Heart right ventricle (tissue), 16 donors: Measurements from ENCODE around the gene CSAD. TPM values are rescaled to one million over a fixed set of nuclear protein-coding genes. Genes with fewer than 3 reads are reported as not detected.
"Not testable (repeated sequence)": the region's sequence is repeated elsewhere in the genome, so short reads cannot be mapped to it uniquely, and the experiment has no call there.

ENCODE experiments used
- ATAC-seq, 8 donors: fragments of 200-7000 bp; cut with Tn5 transposase; one replicate each; pipeline ENCODE4 v1.9.1; 2020; ENCODE audit warnings: mild to moderate bottlenecking in 8 of 8, moderate library complexity in 8 of 8, moderate number of reproducible peaks in 1 of 8
- DNase-seq, 2 donors: peaks; one replicate each; pipeline ENCODE4 v3.0.0-alpha.2; 2020
- H3K27ac ChIP-seq, 10 donors: fragments of 200-600 bp; sonication (generic) in 2 of 10; one replicate each; pipeline versions ENCODE4 v1.5.0 to v1.8.0; 2020 to 2022; ENCODE audit warnings: mild to moderate bottlenecking in 3 of 10
- H3K27me3 ChIP-seq, 7 donors: fragments of 200-600 bp; one replicate each; pipeline ENCODE4 v1.8.0; 2021 to 2022; ENCODE audit warnings: mild to moderate bottlenecking in 2 of 7
- H3K36me3 ChIP-seq, 9 donors: fragments of 200-600 bp; sonication (generic) in 1 of 9; one replicate each; pipeline versions ENCODE4 v1.5.0 to v1.8.0; 2020 to 2022; ENCODE audit warnings: mild to moderate bottlenecking in 2 of 9
- H3K4me1 ChIP-seq, 9 donors: fragments of 200-600 bp; sonication (generic) in 1 of 9; one replicate each; pipeline versions ENCODE4 v1.5.0 to v1.8.0; 2020 to 2022; ENCODE audit warnings: mild to moderate bottlenecking in 4 of 9
- H3K4me3 ChIP-seq, 10 donors: fragments of 200-600 bp; sonication (generic) in 2 of 10; one replicate each; pipeline versions ENCODE4 v1.5.0 to v1.8.0; 2020 to 2022; ENCODE audit warnings: mild to moderate bottlenecking in 7 of 10, moderate library complexity in 2 of 10
- H3K9me3 ChIP-seq, 11 donors: fragments of 200-600 bp in 10 of 11; sonication (generic) in 2 of 11; one replicate each; pipeline versions ENCODE4 v1.5.0 to v1.8.0; 2013 to 2022; ENCODE audit warnings: mild to moderate bottlenecking in 2 of 11, control low read depth in 1 of 11, moderate library complexity in 1 of 11
- CTCF ChIP-seq, 9 donors: fragments of 200-600 bp; sonication (generic) in 2 of 9; IDR thresholded peaks; one replicate each; pipeline versions ENCODE4 v1.5.0 to v1.8.0; 2021 to 2022; ENCODE audit warnings: antibody characterized with exemption in 9 of 9, mild to moderate bottlenecking in 5 of 9, moderate library complexity in 1 of 9
- WGBS, 2 donors: extraction: QIAGEN DNeasy Blood & Tissue Kit; methylation state at CpG; one replicate each; pipeline ENCODE4 v1.1.7; 2013; ENCODE audit warnings: inconsistent platforms in 1 of 2; 5-methylcytosine and 5-hydroxymethylcytosine counted together
- intact Hi-C, 10 donors: fragments of 100-400 bp; cut with DNase I; formaldehyde crosslinking; loops; one replicate each; pipeline versions ENCODE4 v1.11.1 to v1.14.2; 2022
- polyA plus RNA-seq, 2 donors: library from polyadenylated mRNA; stranded (reverse); fragments of 200-250 nt; gene quantifications; one replicate each; pipeline ENCODE4 v1.2.3, GENCODE V29; 2013
- total RNA-seq, 10 donors: library from RNA; stranded (reverse); fragmentation: NEBNext Ultra II Directional in 3 of 10; extraction: Animal tissue kit (Norgen Biotek cat#: 25700) in 3 of 10; gene quantifications; one replicate each; pipeline versions ENCODE4 v1.2.1 to v1.2.4, GENCODE V29; 2021 to 2023
- donor health status: Arrhythmogenic right ventricular cardiomyopathy.
- donor health status: ischemic (EF 13 %, LVEDD 7.1; RV severe dilation, severe dysfunction).
- donor health status: healthy with polysubstance abuse.
- donor health status: DM: no; HTN: yes; CAD: no.
- donor health status: DM: no; HTN: no; CAD: no.
- donor health status: ischemic (EF 25% LVEDD 6.9; RV normal size, moderate dysfunction).
- donor health status: ischemic (EF 25% LVEDD 5.7; RV mildly dilated, moderate dysfunction).
- donor health status: healthy.
- donor health status: DM: yes; HTN: yes; CAD: no.
- donor health status: Ischemic cardiomyopathy.
- donor health status: ischemic (EF 35%, LVEDD 5.7; RV mildly dilated, moderate dysfunction).
- donor health status: nonischemic (EF 11% LVEDD 7.7; RV severe dilation, severe dysfunction).
- donor health status: DM: yes; HTN: yes; CAD: no.
- donor health status: PGD.
- donor health status: ischemic (EF 29% LVEDD 5.4; RV normal size, mild dysfunction).
- donor health status: nonischemic (EF 23%, LVEDD 6.1; RV moderate dilation, normal function).

Gene CSAD
- total and polyA plus RNA-seq, 12 donors: 8.0 to 76.4 (median 9.5) TPM

- intact Hi-C loops: loop anchor here in 2 of 10 donors (5.0 to 10.0 kb wide), 2 partner anchors 37 to 60 kb away; no protein-coding TSS in a partner anchor
- WGBS, 2 donors: 87 to 88% methylated on average over 33 of the region's 33 CpGs
- peak in 4 of 8 donors; percentile 7 to 56 (median 15) for ATAC-seq
- H3K9me3 ChIP-seq: no peaks in the 10 kb centered on the region
- DNase-seq: no peak
- no peaks in the 10 kb centered on the region for H3K36me3 ChIP-seq
- H3K4me3 ChIP-seq: no peak overlapping the region
- H3K27me3 ChIP-seq: no peaks in the 10 kb centered on the region
- H3K4me1 ChIP-seq: peaks cover 0 to 14% (median 3%) of the 10 kb centered on the region in 9 donors
- TF ChIP-seq CTCF (IDR thresholded peaks at IDR 0.05): no peak
- H3K27ac ChIP-seq: peak overlapping the region in 8 of 10 donors; percentile 43 to 89 (median 81)
These were observed 65.4 kb downstream of the CSAD start for GRCh38 chr12:53115112-53115890.

- Histone ChIP-seq H3K4me1 (peaks cover 0 to 14% (median 3%) of the 10 kb centered on the region in 9 donors), H3K36me3 (no peaks in the 10 kb centered on the region), H3K9me3 (no peaks in the 10 kb centered on the region), H3K27me3 (no peaks in the 10 kb centered on the region), H3K4me3 (no peak overlapping the region), H3K27ac (peak overlapping the region in 1 of 10 donors; percentile 82)
- no peak for TF ChIP-seq CTCF (IDR thresholded peaks at IDR 0.05)
- intact Hi-C loops: loop anchor here in 1 of 10 donors (10.0 kb wide), 1 partner anchor 61 kb away; no protein-coding TSS in a partner anchor
- DNase-seq: no peak
- ATAC-seq: no peak
These were observed 66.8 kb downstream of the CSAD start for GRCh38 chr12:53113951-53114350.

GRCh38 chr12:53113136-53113705, 67.5 kb downstream of the CSAD start:
- no peaks in the 10 kb centered on the region for H3K9me3 ChIP-seq
- ATAC-seq (no peak), DNase-seq (no peak)
- no peaks in the 10 kb centered on the region for H3K27me3 ChIP-seq
- H3K4me1 ChIP-seq: peaks cover 0 to 19% (median 3%) of the 10 kb centered on the region in 9 donors
- H3K4me3 ChIP-seq: no peak overlapping the region
- intact Hi-C loops: loop anchor here in 1 of 10 donors (10.0 kb wide), 1 partner anchor 62 kb away; no protein-coding TSS in a partner anchor
- TF ChIP-seq CTCF (IDR thresholded peaks at IDR 0.05): no peak
- H3K27ac ChIP-seq: peak overlapping the region in 1 of 10 donors; percentile 15
- 81 to 82% methylated on average over 12 of the region's 12 CpGs for WGBS, 2 donors
- no peaks in the 10 kb centered on the region for H3K36me3 ChIP-seq

GRCh38 chr12:53112431-53112830, 68.3 kb downstream of the CSAD start:
- not testable (repeated sequence) for H3K4me3 ChIP-seq, H3K27ac ChIP-seq, DNase-seq, ATAC-seq, H3K9me3 ChIP-seq, H3K36me3 ChIP-seq, H3K27me3 ChIP-seq
- intact Hi-C loops: loop anchor here in 1 of 10 donors (10.0 kb wide), 1 partner anchor 62 kb away; no protein-coding TSS in a partner anchor
- H3K4me1 ChIP-seq: peaks cover 0 to 26% (median 3%) of the 10 kb centered on the region in 9 donors
- WGBS, 2 donors: 91 to 96% methylated on average over 7 of the region's 7 CpGs

Other genes with a start within 250 kb of the CSAD start
- 10 to 100 TPM in 1 of 10 donors, 1 to 10 TPM in 9; 2.8 to 20.9 (median 6.4) TPM for gene KRT18, start 231.8 kb downstream of the CSAD start, total RNA-seq
- gene KRT18, start 231.8 kb downstream of the CSAD start, polyA plus RNA-seq: 10 to 100 TPM in 1 of 2 donors, 1 to 10 TPM in 1; 7.8 to 13.1 TPM
- gene EIF4B, start 174.5 kb downstream of the CSAD start, total RNA-seq: 100 to 1,000 TPM; 364 to 477 (median 431) TPM
- gene EIF4B, start 174.5 kb downstream of the CSAD start, polyA plus RNA-seq: 10 to 100 TPM; 53.2 to 63.5 TPM
- 100 to 1,000 TPM in 3 of 10 donors, 10 to 100 TPM in 7; 60.6 to 139 (median 77.1) TPM for gene TNS2, start 130.9 kb downstream of the CSAD start, total RNA-seq
- gene TNS2, start 130.9 kb downstream of the CSAD start, polyA plus RNA-seq: 100 to 1,000 TPM in 1 of 2 donors, 10 to 100 TPM in 1; 68.1 to 364 TPM
- gene SPRYD3, start 101.5 kb downstream of the CSAD start, total RNA-seq: 10 to 100 TPM; 40.9 to 63.0 (median 47.4) TPM
- 10 to 100 TPM; 20.5 to 63.9 TPM for gene SPRYD3, start 101.5 kb downstream of the CSAD start, polyA plus RNA-seq
- 10 to 100 TPM; 27.0 to 75.6 (median 37.7) TPM for gene IGFBP6, start 83.3 kb downstream of the CSAD start, total RNA-seq
- gene IGFBP6, start 83.3 kb downstream of the CSAD start, polyA plus RNA-seq: 100 to 1,000 TPM in 1 of 2 donors, 10 to 100 TPM in 1; 61.5 to 182 TPM
- gene SOAT2, start 77.4 kb downstream of the CSAD start, total RNA-seq: not detected
- gene SOAT2, start 77.4 kb downstream of the CSAD start, polyA plus RNA-seq: under 1 TPM in 1 of 2 donors, not detected in 1; 0.03 TPM
- 10 to 100 TPM; 13.8 to 28.9 (median 20.4) TPM for gene ZNF740, start 203 bp downstream of the CSAD start, total RNA-seq
- gene ZNF740, start 203 bp downstream of the CSAD start, polyA plus RNA-seq: 1 to 10 TPM; 2.7 to 8.2 TPM
- gene ITGB7, start 26.3 kb upstream of the CSAD start, total RNA-seq: 1 to 10 TPM in 7 of 10 donors, under 1 TPM in 3; 0.56 to 8.4 (median 1.1) TPM
- under 1 TPM; 0.55 to 0.73 TPM for gene ITGB7, start 26.3 kb upstream of the CSAD start, polyA plus RNA-seq
- gene RARG, start 51.3 kb upstream of the CSAD start, total RNA-seq: 10 to 100 TPM in 8 of 10 donors, 1 to 10 TPM in 2; 7.0 to 21.7 (median 13.9) TPM
- 10 to 100 TPM in 1 of 2 donors, 1 to 10 TPM in 1; 7.8 to 11.7 TPM for gene RARG, start 51.3 kb upstream of the CSAD start, polyA plus RNA-seq
- 1 to 10 TPM in 2 of 10 donors, under 1 TPM in 8; 0.04 to 3.1 (median 0.36) TPM for gene ESPL1, start 87.4 kb upstream of the CSAD start, total RNA-seq
- under 1 TPM; 0.13 to 0.29 TPM for gene ESPL1, start 87.4 kb upstream of the CSAD start, polyA plus RNA-seq
- 100 to 1,000 TPM; 307 to 413 (median 339) TPM for gene PFDN5, start 114.6 kb upstream of the CSAD start, total RNA-seq
- 1,000 to 10,000 TPM in 1 of 2 donors, 100 to 1,000 TPM in 1; 658 to 1,216 TPM for gene PFDN5, start 114.6 kb upstream of the CSAD start, polyA plus RNA-seq
- 10 to 100 TPM; 26.8 to 40.1 (median 36.0) TPM for gene MYG1, start 118.8 kb upstream of the CSAD start, total RNA-seq
- gene MYG1, start 118.8 kb upstream of the CSAD start, polyA plus RNA-seq: 100 to 1,000 TPM in 1 of 2 donors, 10 to 100 TPM in 1; 69.4 to 115 TPM
- 10 to 100 TPM; 33.5 to 42.2 (median 34.9) TPM for gene AAAS, start 140.7 kb upstream of the CSAD start, total RNA-seq
- gene AAAS, start 140.7 kb upstream of the CSAD start, polyA plus RNA-seq: 10 to 100 TPM; 33.9 to 52.8 TPM
- gene SP7, start 155.4 kb upstream of the CSAD start, total RNA-seq: not detected
- not detected for gene SP7, start 155.4 kb upstream of the CSAD start, polyA plus RNA-seq
- gene SP1, start 199.3 kb upstream of the CSAD start, total RNA-seq: 10 to 100 TPM; 27.2 to 42.4 (median 32.3) TPM
- gene SP1, start 199.3 kb upstream of the CSAD start, polyA plus RNA-seq: 1 to 10 TPM; 7.8 to 8.8 TPM
- under 1 TPM in 5 of 10 donors, not detected in 5; 0.24 to 0.94 (median 0.64) TPM for gene AMHR2, start 242.9 kb upstream of the CSAD start, total RNA-seq
- gene AMHR2, start 242.9 kb upstream of the CSAD start, polyA plus RNA-seq: not detected